Activated CD8-positive, alpha-beta memory T cell treated with anti-CD3 and anti-CD28 coated beads for 4 hours (primary cell): Measurements from ENCODE around the gene GREM1.

Experiments
- DNase-seq, 2 donors: peaks; one replicate each; pipeline ENCODE4 v3.0.0-alpha.2; 2020; ENCODE audit warnings: low read depth in 2 of 2

GREM1 gene

DNA sequence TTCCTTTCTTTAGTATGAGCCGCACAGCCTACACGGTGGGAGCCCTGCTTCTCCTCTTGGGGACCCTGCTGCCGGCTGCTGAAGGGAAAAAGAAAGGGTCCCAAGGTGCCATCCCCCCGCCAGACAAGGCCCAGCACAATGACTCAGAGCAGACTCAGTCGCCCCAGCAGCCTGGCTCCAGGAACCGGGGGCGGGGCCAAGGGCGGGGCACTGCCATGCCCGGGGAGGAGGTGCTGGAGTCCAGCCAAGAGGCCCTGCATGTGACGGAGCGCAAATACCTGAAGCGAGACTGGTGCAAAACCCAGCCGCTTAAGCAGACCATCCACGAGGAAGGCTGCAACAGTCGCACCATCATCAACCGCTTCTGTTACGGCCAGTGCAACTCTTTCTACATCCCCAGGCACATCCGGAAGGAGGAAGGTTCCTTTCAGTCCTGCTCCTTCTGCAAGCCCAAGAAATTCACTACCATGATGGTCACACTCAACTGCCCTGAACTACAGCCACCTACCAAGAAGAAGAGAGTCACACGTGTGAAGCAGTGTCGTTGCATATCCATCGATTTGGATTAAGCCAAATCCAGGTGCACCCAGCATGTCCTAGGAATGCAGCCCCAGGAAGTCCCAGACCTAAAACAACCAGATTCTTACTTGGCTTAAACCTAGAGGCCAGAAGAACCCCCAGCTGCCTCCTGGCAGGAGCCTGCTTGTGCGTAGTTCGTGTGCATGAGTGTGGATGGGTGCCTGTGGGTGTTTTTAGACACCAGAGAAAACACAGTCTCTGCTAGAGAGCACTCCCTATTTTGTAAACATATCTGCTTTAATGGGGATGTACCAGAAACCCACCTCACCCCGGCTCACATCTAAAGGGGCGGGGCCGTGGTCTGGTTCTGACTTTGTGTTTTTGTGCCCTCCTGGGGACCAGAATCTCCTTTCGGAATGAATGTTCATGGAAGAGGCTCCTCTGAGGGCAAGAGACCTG is 13.2 kb downstream of the GREM1 start:
- no peak for DNase-seq

- DNase-seq, result no peak
Observed at GRCh38 chr15:32732574-32733157, 14.9 kb downstream of the GREM1 start.

GRCh38 chr15:32733281-32733680 is 15.5 kb downstream of the GREM1 start:
- no peak for DNase-seq

DNA sequence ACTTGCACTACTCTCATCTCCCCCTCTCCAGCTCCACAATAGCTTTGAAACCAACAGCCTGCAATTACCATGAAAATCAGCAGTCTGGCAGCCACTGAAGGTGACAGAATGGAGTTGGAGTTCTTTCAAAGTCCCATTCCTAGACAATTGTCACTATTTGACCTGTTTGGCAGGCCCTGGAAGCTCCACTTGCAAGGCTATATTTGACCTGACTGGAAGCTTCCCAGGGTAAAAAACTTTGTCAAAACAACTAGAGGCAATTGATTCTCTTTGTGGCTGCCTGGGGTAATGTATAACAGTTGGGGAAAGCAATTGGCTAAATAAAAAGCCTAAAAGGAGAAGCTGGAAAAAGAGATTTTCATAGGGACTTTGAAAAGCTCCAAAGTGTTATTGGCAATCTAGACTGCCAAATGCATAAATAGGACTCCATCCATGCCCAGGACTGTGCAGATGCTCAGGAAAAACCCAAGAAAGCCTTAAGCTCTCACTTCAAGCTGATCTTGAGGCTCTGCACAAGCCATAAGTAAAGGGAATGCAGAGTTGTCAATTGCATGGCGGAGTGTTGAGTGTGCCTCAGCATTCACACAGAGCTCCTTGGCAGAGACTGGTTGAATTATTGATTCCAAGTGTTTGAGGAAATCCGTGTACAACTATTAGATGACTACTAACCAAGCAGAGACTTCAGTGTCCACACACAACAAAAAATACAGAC is 18.3 kb downstream of the GREM1 start:
- DNase-seq, result no peak

- DNase-seq, result no peak
Observed at GRCh38 chr15:32736701-32737061, 18.9 kb downstream of the GREM1 start.

GRCh38 chr15:32737304-32737703 is 19.5 kb downstream of the GREM1 start:
- DNase-seq, result no peak

- DNase-seq, result no peak
Observed at GRCh38 chr15:32738666-32739065, 20.9 kb downstream of the GREM1 start.

- no peak for DNase-seq
Observed at GRCh38 chr15:32739522-32740063, 21.8 kb downstream of the GREM1 start.

DNA sequence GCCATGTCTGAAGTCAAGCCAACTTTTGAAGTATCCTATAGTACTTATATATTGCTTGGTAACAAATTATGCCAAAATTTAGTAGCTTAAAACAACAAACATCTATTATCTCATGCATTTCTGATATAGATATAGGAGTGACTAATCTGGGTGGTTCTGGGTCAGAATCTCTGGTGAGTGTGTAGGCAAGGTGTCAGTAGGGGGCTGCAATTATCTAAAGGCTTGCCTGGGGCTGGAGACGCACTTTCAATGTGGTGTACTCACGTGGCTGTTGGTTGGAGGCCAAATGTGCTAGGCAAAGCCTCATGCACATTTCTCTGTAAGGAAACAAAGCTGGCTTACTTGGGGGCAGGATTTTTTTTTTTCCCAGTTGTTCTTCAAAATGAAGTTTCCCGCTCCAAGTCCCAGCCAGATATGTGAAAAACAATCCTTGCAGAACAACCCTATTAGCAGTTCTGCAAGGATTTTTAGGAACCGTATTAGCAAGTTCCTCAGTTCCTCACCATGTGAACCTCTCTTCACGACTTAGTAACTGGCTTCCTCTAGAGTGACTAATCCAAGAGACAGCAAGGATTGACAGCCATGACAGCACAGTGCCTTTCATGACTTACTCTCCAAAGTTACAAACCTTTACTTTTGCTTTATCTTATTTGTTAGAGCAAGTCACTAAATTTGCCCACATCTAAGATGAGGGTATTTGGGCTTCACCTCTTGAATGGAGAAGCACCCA is 25.8 kb downstream of the GREM1 start:
- DNase-seq, result no peak

DNA sequence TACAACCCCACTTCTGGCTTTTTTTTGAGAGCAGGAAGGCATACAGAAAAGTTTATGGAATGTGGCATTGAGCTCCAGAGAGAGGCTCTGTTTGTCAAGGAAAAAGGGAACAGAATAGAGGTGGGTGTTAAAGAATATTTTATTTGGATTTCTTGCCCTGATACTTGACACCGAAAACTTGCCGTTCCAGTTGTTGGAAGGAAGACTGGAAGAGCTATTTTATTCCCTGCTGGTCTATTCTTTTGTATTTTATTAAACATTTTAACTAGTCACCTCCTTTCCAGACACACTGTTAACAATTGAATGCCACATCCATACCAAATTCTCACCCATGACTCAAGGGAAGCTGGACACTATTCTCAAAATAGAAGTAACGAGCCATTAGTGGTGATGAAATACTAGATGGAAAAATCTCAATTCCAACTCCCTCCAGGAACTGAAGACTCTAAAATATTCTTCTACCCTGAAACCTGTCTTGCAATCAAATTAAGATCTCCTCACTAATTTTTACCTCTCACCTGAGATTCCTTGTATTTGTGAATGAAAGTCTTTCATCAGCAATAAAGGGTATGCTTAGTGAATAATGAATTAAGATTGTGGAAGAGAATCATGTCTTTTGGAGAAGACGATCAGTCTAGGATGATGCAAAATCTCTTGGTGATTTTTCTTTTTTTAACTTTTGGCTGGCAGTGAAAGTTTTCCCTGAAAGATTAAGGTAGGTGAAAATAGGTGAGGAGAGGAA is 28.5 kb downstream of the GREM1 start:
- DNase-seq, result no peak

GRCh38 chr15:32747921-32748342 is 30.1 kb downstream of the GREM1 start:
- DNase-seq, result no peak

DNA sequence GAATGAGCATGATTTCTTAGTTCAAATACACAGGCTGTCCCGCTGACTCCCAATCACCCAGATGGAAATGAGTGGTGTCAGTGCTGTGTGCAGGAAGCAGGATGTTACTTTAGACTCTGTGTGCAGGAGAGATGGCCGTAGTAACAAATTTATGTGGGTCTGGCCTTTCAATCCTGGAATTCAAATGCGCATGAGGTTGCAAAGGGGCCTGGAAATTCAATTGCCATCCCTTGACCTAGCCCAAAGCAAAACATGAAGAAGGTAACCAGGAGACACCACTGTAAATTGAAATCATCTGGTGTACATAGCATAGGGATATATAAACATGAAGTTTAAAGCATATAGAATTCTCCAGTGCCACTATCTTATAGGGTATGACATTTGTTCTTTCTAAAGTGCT is 33.2 kb downstream of the GREM1 start:
- DNase-seq, result no peak

GRCh38 chr15:32757426-32757825 is 39.6 kb downstream of the GREM1 start:
- DNase-seq, result no peak

DNA sequence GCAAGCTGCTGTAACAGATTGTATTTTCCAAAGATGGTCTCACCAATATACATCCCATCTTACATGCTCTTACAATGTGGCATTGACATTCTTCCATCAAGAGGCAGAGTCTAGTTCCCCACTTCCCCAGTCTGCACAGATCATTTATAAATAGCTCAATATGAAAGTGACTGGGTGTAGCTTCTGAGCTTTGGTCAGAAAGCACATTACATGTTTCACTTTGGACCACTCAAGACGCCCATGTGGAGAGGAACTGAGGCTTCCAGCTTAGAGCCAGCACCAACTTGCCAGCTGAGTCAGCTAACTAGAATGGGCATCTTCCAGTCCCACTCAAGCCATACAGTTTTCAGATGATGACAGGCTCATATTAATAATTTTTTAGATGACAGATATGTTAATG is 45.5 kb downstream of the GREM1 start:
- DNase-seq, result no peak

DNA sequence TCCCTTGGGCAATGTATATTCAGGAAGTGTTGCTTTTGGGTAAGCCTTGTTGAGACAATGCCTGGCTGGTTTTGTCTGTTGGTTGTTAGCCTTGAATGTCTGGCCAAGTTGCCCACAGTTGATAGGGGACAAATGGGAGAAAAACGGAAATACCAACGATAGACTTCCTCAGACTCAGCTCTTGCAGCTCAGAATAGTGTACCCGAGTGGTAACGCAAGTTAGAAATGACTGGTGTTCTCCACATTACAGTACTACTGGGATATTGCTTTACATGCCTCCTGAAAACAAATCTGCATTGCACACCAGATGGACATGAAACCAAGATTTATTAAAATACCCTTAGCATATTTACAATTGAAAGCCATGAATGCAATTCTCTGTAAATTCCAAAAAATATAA is 47.4 kb downstream of the GREM1 start:
- no peak for DNase-seq

GRCh38 chr15:32766101-32766500 is 48.3 kb downstream of the GREM1 start:
- no peak for DNase-seq

GRCh38 chr15:32767236-32767635 is 49.4 kb downstream of the GREM1 start:
- DNase-seq, result no peak

DNA sequence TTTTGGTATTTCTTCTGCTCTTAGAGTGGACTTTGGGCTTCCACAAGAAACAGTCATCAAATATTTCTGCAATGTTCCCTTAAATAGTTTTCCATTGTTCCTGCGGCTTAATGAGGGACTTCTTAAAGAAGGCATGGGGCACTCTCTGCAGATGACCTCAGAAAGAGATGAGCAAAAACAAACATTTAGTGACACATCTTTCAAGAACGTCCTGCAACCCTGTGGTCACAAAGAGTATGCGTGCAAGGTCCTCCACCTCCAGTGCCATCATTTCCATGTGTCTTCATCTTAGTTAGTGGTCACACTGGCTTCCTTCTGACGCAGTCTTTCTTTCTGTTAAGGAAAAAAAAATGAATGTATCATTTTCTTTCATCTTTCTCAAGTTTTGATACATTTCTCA is 56.2 kb downstream of the GREM1 start:
- no peak for DNase-seq

DNA sequence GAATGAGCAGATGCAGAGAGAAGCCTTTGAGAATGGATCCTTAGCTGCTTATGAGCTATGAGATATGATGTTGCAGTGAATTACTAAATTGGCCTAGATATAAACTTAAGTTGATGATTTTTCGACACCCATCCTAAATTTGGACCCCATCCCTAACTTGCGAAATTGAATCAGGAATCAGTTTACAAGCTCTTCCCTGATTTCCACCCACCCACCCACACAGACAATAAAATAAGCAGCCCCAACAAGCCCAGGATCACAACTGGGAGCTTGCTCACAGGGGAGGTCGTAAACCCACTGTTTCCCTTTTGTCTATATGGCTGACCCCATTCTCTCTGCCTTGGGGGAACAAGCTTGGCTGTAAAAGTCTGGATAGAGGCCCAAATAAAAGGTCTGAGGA is 57.3 kb downstream of the GREM1 start:
- no peak for DNase-seq

DNA sequence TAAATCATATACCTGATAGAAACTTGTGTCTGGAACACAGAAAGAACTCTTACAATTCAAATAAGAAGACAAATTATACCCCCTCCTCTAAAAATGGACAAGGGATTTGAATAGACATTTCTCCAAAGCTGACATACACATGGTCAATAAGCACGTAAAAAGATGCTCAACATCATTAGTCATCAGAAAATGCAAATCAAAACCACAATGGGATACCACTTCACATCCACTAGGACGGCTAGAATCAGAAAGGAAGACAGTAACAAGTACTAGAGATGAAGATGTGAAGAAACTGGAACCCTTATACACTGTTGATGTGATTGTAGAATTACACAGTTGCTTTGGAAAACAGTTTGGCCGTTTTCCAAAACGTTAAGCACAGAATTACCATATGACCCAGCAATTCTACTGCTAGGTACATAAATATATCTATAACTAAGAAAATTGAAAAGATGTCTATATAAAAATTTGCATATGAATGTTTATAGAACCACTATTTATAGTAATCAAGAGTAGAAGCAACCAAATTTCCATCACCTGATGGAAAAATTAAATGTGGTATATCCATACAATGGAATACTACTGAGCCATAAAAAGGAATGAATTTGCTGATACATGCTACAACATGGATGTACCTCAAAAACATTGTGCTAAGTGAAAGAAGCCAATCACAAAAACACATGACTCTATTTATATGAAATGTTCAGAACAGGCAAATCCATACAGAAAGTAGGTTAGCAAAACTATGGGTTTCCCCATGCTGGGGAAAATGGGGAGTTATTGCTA is 60.8 kb downstream of the GREM1 start:
- DNase-seq, result no peak
